Measurements from ENCODE around the gene FAT1.

FAT1 gene

DNA sequence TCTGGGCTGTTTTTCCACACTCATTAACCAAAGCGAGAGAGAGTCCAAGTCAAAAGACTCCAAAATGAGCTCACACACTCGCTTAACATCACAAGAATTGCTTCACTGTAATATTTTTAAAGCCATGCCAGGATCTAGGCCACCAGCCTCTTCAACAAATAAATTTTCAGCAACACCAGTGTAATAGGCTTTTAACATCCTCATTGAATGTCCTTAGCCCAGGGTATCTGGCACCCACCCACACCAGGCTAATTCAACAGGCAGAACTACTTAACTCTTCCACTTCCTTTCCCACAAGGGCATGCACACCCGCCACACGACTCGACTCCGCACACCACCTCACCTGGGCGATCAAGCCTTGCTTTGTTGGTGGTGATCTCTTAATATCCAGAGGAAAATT is 34.2 kb downstream of the FAT1 start:
- no peak for DNase-seq (ENCODE audit: low read depth)
- TF ChIP-seq, protein P1, sequence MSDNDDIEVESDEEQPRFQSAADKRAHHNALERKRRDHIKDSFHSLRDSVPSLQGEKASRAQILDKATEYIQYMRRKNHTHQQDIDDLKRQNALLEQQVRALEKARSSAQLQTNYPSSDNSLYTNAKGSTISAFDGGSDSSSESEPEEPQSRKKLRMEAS (IDR thresholded peaks at IDR 0.05; ENCODE audit: low read depth, low read length): no peak
- TF ChIP-seq, protein P2, sequence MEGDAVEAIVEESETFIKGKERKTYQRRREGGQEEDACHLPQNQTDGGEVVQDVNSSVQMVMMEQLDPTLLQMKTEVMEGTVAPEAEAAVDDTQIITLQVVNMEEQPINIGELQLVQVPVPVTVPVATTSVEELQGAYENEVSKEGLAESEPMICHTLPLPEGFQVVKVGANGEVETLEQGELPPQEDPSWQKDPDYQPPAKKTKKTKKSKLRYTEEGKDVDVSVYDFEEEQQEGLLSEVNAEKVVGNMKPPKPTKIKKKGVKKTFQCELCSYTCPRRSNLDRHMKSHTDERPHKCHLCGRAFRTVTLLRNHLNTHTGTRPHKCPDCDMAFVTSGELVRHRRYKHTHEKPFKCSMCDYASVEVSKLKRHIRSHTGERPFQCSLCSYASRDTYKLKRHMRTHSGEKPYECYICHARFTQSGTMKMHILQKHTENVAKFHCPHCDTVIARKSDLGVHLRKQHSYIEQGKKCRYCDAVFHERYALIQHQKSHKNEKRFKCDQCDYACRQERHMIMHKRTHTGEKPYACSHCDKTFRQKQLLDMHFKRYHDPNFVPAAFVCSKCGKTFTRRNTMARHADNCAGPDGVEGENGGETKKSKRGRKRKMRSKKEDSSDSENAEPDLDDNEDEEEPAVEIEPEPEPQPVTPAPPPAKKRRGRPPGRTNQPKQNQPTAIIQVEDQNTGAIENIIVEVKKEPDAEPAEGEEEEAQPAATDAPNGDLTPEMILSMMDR (IDR thresholded peaks at IDR 0.05; ENCODE audit: low read depth, low read length): no peak
- TF ChIP-seq POLR2A (IDR thresholded peaks at IDR 0.05; ENCODE audit: extremely low read depth, insufficient read length) (no peak), MYC (IDR thresholded peaks at IDR 0.05; ENCODE audit: low read depth, low read length) (no peak)
- H3K4me3 ChIP-seq (ENCODE audit: low read depth, low read length): no peak overlapping the region

DNA sequence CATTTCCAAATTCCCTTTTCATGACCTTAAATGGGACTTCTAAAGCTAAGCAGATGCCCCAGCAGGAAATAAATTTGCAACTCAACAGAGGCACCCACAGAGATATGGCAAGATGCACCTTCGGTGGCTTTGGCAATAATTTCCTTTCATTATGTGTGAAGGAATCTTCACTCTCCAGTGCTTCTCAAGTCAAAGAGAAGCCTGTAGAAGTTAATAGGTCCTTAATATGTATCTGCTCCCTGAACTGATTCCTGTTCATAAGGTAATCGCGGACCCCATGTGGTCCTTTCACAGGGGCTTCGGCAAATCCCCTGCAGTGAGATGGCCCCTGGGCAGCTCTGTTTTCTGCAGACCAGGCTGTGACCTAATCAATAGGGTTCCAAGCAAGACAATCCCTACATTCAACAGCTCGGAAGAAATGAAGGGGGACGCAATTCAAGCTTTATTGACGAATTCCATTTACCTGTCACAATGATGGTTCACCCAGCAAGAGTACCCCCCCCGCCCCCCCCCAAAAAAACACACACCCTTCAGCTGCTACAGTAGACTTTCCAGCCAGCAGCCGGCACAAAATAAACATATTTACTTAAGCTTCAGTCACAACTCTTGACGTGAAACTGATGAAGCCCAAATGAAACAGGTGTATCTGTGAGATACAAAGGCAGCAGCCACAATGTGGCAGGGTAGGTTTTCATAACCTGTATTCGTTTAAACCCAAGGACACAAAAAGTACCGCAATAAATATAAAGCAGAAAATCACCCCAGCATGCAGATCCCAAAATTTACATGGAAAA is 35.3 kb downstream of the FAT1 start:
- H3K4me3 ChIP-seq (ENCODE audit: low read depth, low read length): no peak overlapping the region
- TF ChIP-seq POLR2A (IDR thresholded peaks at IDR 0.05; ENCODE audit: extremely low read depth, insufficient read length) (no peak), MYC (IDR thresholded peaks at IDR 0.05; ENCODE audit: low read depth, low read length) (no peak)
- TF ChIP-seq, protein P1 (IDR thresholded peaks at IDR 0.05; ENCODE audit: low read depth, low read length): no peak
- TF ChIP-seq, protein P2 (IDR thresholded peaks at IDR 0.05; ENCODE audit: low read depth, low read length): no peak
- no peak for DNase-seq (ENCODE audit: low read depth)

DNA sequence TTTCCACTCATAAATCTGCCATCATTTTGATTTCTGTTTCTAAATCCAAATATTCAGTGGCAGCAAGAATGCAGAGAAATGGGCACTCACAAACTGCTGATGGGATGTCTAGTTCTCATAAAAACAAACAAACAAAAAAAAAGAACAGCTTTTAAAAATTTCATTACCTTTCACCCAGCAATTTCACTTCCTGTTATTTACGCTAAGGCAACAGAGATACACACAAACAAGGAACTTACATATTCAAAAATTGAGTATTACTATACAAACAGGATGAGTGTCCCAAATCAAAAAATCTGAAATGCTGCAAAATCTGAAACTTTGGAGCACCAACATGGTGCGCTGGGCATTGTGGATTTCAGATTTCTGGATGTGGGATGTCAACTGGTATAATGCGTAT is 36.4 kb downstream of the FAT1 start:
- DNase-seq (ENCODE audit: low read depth): no peak
- no peak overlapping the region for H3K4me3 ChIP-seq (ENCODE audit: low read depth, low read length)
- TF ChIP-seq, protein P2 (IDR thresholded peaks at IDR 0.05; ENCODE audit: low read depth, low read length): no peak
- TF ChIP-seq MYC (IDR thresholded peaks at IDR 0.05; ENCODE audit: low read depth, low read length) (no peak), POLR2A (IDR thresholded peaks at IDR 0.05; ENCODE audit: extremely low read depth, insufficient read length) (no peak)
- TF ChIP-seq, protein P1 (IDR thresholded peaks at IDR 0.05; ENCODE audit: low read depth, low read length): no peak

DNA sequence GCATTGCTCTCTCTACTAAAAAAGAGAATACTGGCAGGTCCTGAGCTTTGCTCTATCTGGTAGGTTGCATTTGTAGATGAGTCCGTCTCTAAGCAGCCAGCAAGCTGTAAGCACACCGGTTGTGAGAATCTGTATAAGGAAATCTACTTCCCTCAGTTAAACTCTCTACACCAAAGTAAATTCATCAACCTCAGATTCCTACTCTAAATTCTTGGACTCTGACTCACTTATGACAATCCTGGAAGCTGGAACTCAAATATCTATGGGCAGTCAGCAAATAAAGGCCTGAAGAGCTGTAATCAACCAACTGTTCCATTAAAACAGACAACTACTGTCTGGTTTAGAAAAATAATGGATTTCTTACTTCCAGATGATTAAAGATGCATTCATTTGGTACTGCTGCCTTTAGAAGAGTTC is 37.9 kb downstream of the FAT1 start:
- H3K4me3 ChIP-seq (ENCODE audit: low read depth, low read length): no peak overlapping the region
- DNase-seq (ENCODE audit: low read depth): no peak
- TF ChIP-seq, protein P2 (IDR thresholded peaks at IDR 0.05; ENCODE audit: low read depth, low read length): no peak
- TF ChIP-seq, protein P1 (IDR thresholded peaks at IDR 0.05; ENCODE audit: low read depth, low read length): no peak
- TF ChIP-seq POLR2A (IDR thresholded peaks at IDR 0.05; ENCODE audit: extremely low read depth, insufficient read length) (no peak), MYC (IDR thresholded peaks at IDR 0.05; ENCODE audit: low read depth, low read length) (no peak)

DNA sequence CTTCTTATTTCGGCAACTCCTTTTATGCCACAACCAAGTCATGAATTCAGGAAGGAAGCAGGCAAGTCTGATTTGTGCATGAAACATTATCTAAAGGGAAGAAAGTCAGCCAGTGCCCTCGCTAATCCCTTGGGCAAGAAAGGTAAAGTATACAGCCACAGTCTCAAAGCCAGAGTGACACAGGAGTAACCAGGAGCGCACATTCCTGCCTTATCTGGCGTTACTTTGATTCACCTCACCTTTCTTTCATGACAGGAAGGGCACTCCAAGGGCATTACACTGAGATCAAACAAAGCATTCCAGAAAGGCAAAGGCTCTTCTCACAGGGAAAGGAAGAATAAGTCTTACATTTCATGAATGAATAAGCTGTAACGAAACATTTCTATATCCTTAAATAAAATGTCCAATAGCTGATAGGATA is 38.8 kb downstream of the FAT1 start:
- TF ChIP-seq, protein P2 (IDR thresholded peaks at IDR 0.05; ENCODE audit: low read depth, low read length): no peak
- no peak for TF ChIP-seq MYC (IDR thresholded peaks at IDR 0.05; ENCODE audit: low read depth, low read length)
- TF ChIP-seq POLR2A (IDR thresholded peaks at IDR 0.05; ENCODE audit: extremely low read depth, insufficient read length): no peak
- TF ChIP-seq, protein P1 (IDR thresholded peaks at IDR 0.05; ENCODE audit: low read depth, low read length): no peak
- no peak for DNase-seq (ENCODE audit: low read depth)
- no peak overlapping the region for H3K4me3 ChIP-seq (ENCODE audit: low read depth, low read length)

All from NB4 (cell line).